PC-9 (cell line): ENCODE measurements around the gene ADORA2B. TPM values are rescaled to one million over a fixed set of nuclear protein-coding genes. Genes with fewer than 3 reads are reported as not detected.
A peak's percentile ranks its signal among the peaks of the same experiment; 100 is the strongest.
"Not testable (repeated sequence)": the region's sequence is repeated elsewhere in the genome, so short reads cannot be mapped to it uniquely, and the experiment has no call there.

ENCODE experiments used
- BruUV-seq: library from RNA; stranded (reverse); fragments of 400-500 nt; replicated peaks from 2 replicates; lab custom pipeline; 2021; lab: Mats Ljungman, UMichigan
- CTCF ChIA-PET: fragments of 300-600 bp; sonication (Branson Sonifier 250); formaldehyde crosslinking; loops from one replicate; lab custom pipeline; 2022; ENCODE audit warnings: antibody characterized with exemption; lab: Charles Lee
- POLR2A ChIA-PET: fragments of 300-600 bp; sonication (Branson Sonifier 250); formaldehyde crosslinking; loops from one replicate; lab custom pipeline; 2022; ENCODE audit warnings: antibody characterized with exemption; ENCODE audit not compliant: unreplicated experiment; lab: Charles Lee
- DNase-seq, 2 experiments: peaks; one replicate each; pipeline versions ENCODE4 v3.0.0 to v3.0.0-alpha.2; 2015 to 2022; ENCODE audit warnings: mixed read lengths in 1 of 2
- H2AFZ ChIP-seq: fragments of 200-600 bp; sonication (generic); 2 replicates; pipeline ENCODE4 v1.8.1; 2017; ENCODE audit warnings: antibody characterized with exemption
- H3F3A ChIP-seq: fragments of 200-600 bp; sonication (generic); 2 replicates; pipeline ENCODE4 v1.8.1; 2017; ENCODE audit warnings: antibody characterized with exemption, mild to moderate bottlenecking, low read depth; ENCODE audit not compliant: insufficient read depth
- H3K27ac ChIP-seq: fragments of 200-600 bp; sonication (generic); 2 replicates; pipeline ENCODE4 v1.6.1; 2016; ENCODE audit warnings: mixed run types
- H3K27me3 ChIP-seq: fragments of 200-600 bp; sonication (generic); 2 replicates; pipeline ENCODE4 v1.6.1; 2016; ENCODE audit warnings: low read depth, mixed run types; ENCODE audit not compliant: insufficient read depth
- H3K36me3 ChIP-seq: fragments of 200-600 bp; sonication (generic); 2 replicates; pipeline ENCODE4 v1.6.1; 2016; ENCODE audit warnings: low read depth, mixed run types
- H3K4me1 ChIP-seq: fragments of 200-600 bp; sonication (generic); replicated peaks from 2 replicates; pipeline ENCODE4 v1.6.1; 2016; ENCODE audit warnings: mixed run types; ENCODE audit not compliant: insufficient read depth
- H3K4me2 ChIP-seq: fragments of 200-600 bp; sonication (generic); 2 replicates; pipeline ENCODE4 v1.6.1; 2017; ENCODE audit warnings: mixed run types
- H3K4me3 ChIP-seq: fragments of 200-600 bp; sonication (generic); 2 replicates; pipeline ENCODE4 v1.6.1; 2016; ENCODE audit warnings: mixed run types
- H3K79me2 ChIP-seq: fragments of 200-600 bp; sonication (generic); 2 replicates; pipeline ENCODE4 v1.6.1; 2017; ENCODE audit warnings: low read depth, mixed run types
- H3K9me2 ChIP-seq: fragments of 200-600 bp; sonication (generic); 2 replicates; pipeline ENCODE4 v1.8.1; 2017; ENCODE audit warnings: mild to moderate bottlenecking; ENCODE audit not compliant: insufficient read depth
- H3K9me3 ChIP-seq: fragments of 200-600 bp; sonication (generic); 2 replicates; pipeline ENCODE4 v1.8.1; 2016; ENCODE audit warnings: low read depth; ENCODE audit not compliant: insufficient read depth
- H4K20me1 ChIP-seq: fragments of 200-600 bp; sonication (generic); 2 replicates; pipeline ENCODE4 v1.8.1; 2017; ENCODE audit not compliant: insufficient read depth
- CTCF ChIP-seq: fragments of 200-600 bp; sonication (generic); conservative IDR thresholded peaks from 2 replicates; pipeline ENCODE4 v1.6.1; 2017; ENCODE audit warnings: mixed run types, antibody characterized with exemption, mild to moderate bottlenecking, moderate library complexity
- EZH2 ChIP-seq: fragments of 200-600 bp; sonication (generic); IDR thresholded peaks from 2 replicates; pipeline ENCODE4 v1.8.0; 2017; ENCODE audit warnings: antibody characterized with exemption, low read depth
- intact Hi-C: fragments of 100-400 bp; cut with micrococcal nuclease; formaldehyde crosslinking; loops from one replicate; pipeline ENCODE4 v1.10.0; 2022; ENCODE audit not compliant: unreplicated experiment
- total RNA-seq: library from RNA; stranded (reverse); gene quantifications from 2 replicates; pipeline ENCODE4 v1.2.3, GENCODE V29; 2021

ADORA2B gene
- total RNA-seq, 1 experiment from 2014 or later: 42.7 TPM

- no peak overlapping the region for H3K27ac ChIP-seq
- H3K36me3 ChIP-seq: no peaks in the 10 kb centered on the region
- no peak overlapping the region for H3K4me3 ChIP-seq
- no peak overlapping the region for H2AFZ ChIP-seq
- DNase-seq: no peak
- H3K79me2 ChIP-seq: no peaks in the 10 kb centered on the region
- CTCF ChIA-PET: no interaction called here
- peaks cover 7% of the 10 kb centered on the region; the same call in 1 of the 2 replicates for H3K4me1 ChIP-seq
- H3K4me2 ChIP-seq: no peak overlapping the region
- TF ChIP-seq EZH2 (no peak), CTCF (no peak)
- no peaks in the 10 kb centered on the region for H3F3A ChIP-seq
- H3K9me3 ChIP-seq: no peaks in the 10 kb centered on the region
- no TSS peak for BruUV-seq
- no peaks in the 10 kb centered on the region for H3K27me3 ChIP-seq
- intact Hi-C loops: no loop called here
- POLR2A ChIA-PET: no interaction called here
- no peaks in the 10 kb centered on the region for H3K9me2 ChIP-seq
- no peaks in the 10 kb centered on the region for H4K20me1 ChIP-seq
Observed at GRCh38 chr17:15935891-15936290, 9.0 kb upstream of the ADORA2B start.

DNA sequence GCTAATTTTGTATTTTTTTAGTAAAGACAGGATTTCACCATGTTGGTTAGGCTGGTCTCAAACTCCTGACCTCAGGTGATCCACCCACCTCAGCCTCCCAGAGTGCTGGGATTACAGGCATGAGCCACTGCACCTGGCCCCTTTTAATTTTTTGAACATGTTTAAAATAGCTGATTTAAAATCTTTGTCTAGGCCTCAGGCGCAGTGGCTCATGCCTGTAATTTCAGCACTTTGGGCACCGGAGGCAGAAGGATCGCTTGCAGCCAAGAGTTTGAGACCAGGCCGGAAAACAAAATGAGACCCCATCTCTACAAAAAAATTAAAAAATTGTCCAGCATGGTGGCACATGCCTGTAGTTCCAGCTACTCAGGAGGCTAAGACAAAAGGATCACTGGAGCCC lies 8.4 kb upstream of the ADORA2B start:
- BruUV-seq, H3K9me2 ChIP-seq, POLR2A ChIA-PET, H3K27me3 ChIP-seq, DNase-seq, H3K4me3 ChIP-seq, H3K27ac ChIP-seq, H3F3A ChIP-seq, H3K4me1 ChIP-seq, H2AFZ ChIP-seq, H4K20me1 ChIP-seq, H3K9me3 ChIP-seq, H3K4me2 ChIP-seq, intact Hi-C loops, H3K36me3 ChIP-seq, H3K79me2 ChIP-seq: not testable (repeated sequence)
- CTCF ChIA-PET: interaction anchor here (0.8 kb wide), 1 partner anchor 55 kb away, joined by 3 read pairs; no protein-coding TSS in a partner anchor

- H4K20me1 ChIP-seq: no peaks in the 10 kb centered on the region
- no peaks in the 10 kb centered on the region for H3K9me3 ChIP-seq
- BruUV-seq: no TSS peak
- intact Hi-C loops: no loop called here
- H3K27ac ChIP-seq: peak overlapping the region; percentile 69
- H3K4me3 ChIP-seq: no peak overlapping the region
- ChIA-PET CTCF (no interaction called here), POLR2A (interaction anchor here (0.6 to 0.9 kb wide), 5 partner anchors 26 to 244 kb away, joined by 3 to 15 read pairs (median 4); no protein-coding TSS in a partner anchor)
- TF ChIP-seq CTCF: no peak
- TF ChIP-seq EZH2: no peak
- peak overlapping the region; percentile 47 for H3K4me2 ChIP-seq
- H3K9me2 ChIP-seq: no peaks in the 10 kb centered on the region
- no peaks in the 10 kb centered on the region for H3K36me3 ChIP-seq
- peak; percentile 29 to 53 for DNase-seq
- peaks cover 11% of the 10 kb centered on the region for H3K4me1 ChIP-seq
- peaks cover 17% of the 10 kb centered on the region for H3K79me2 ChIP-seq
- no peaks in the 10 kb centered on the region for H3K27me3 ChIP-seq
- H2AFZ ChIP-seq: no peak overlapping the region
- peaks cover 17% of the 10 kb centered on the region; the same call in 1 of the 2 replicates for H3F3A ChIP-seq
Observed at GRCh38 chr17:15941781-15942180, 3.1 kb upstream of the ADORA2B start.
